Endothelial cell of umbilical vein (primary cell): ENCODE measurements around the gene SYNCRIP. TPM values are rescaled to one million over a fixed set of nuclear protein-coding genes. Genes with fewer than 3 reads are reported as not detected.

Experiments
- BruUV-seq: library from RNA; stranded (reverse); fragments of 400-500 nt; replicated peaks from 2 replicates; lab custom pipeline; 2021; lab: Mats Ljungman, UMichigan
- CTCF ChIA-PET: fragments of 300-600, 350-600 bp; sonication (Branson Sonifier 250); formaldehyde crosslinking; loops from one replicate; lab custom pipeline; 2021; ENCODE audit warnings: antibody characterized with exemption, inconsistent platforms; lab: Charles Lee
- POLR2A ChIA-PET: fragments of 300-600, 350-600 bp; sonication (Branson Sonifier 250); formaldehyde crosslinking; loops from one replicate; lab custom pipeline; 2021; ENCODE audit warnings: antibody characterized with exemption, inconsistent platforms; lab: Charles Lee
- DNase-seq: peaks from one replicate; pipeline ENCODE4 v3.0.0-alpha.2; 2011; ENCODE audit warnings: low read depth, low spot score
- FAIRE-seq: peaks from 2 replicates; lab custom pipeline; 2011; peaks lifted over from hg19 to GRCh38; lab: Jason Lieb, UNC
- H2AFZ ChIP-seq: 2 replicates; pipeline ENCODE4 v1.6.0; 2012; ENCODE audit warnings: low read depth, low read length, control low read depth, inconsistent platforms
- H3K27ac ChIP-seq: 2 replicates; pipeline ENCODE4 v1.5.1; 2011; ENCODE audit warnings: low read depth, mild to moderate bottlenecking, control low read depth, low read length, moderate library complexity; ENCODE audit not compliant: insufficient read depth
- H3K27me3 ChIP-seq, 2 experiments: 2 replicates each; pipeline versions ENCODE4 v1.6.0 to v1.6.1; 2011; ENCODE audit warnings: low read length in 2 of 2, mixed read lengths in 1 of 2; ENCODE audit not compliant: control insufficient read depth in 2 of 2, insufficient read depth in 2 of 2
- H3K36me3 ChIP-seq, 2 experiments: 2 replicates in 1 of 2; 3 replicates in 1 of 2; pipeline ENCODE4 v1.5.1; 2011; ENCODE audit warnings: low read length in 2 of 2, mild to moderate bottlenecking in 1 of 2, moderate library complexity in 1 of 2; ENCODE audit not compliant: control insufficient read depth in 2 of 2, insufficient read depth in 2 of 2; ENCODE audit errors: extremely low read depth in 1 of 2
- H3K4me1 ChIP-seq: 3 replicates; pipeline ENCODE4 v1.5.1; 2011; ENCODE audit warnings: mild to moderate bottlenecking, low read length; ENCODE audit not compliant: control insufficient read depth, insufficient read depth; ENCODE audit errors: extremely low read depth
- H3K4me2 ChIP-seq: 2 replicates; pipeline ENCODE4 v1.6.1; 2011; ENCODE audit warnings: low read length, control low read depth, mixed read lengths; ENCODE audit not compliant: insufficient read depth
- H3K4me3 ChIP-seq, 3 experiments: fragments of 200-600 bp in 1 of 3; sonication (generic), shearing (Covaris generic) in 1 of 3; replicated peaks in 1 of 3; 2 replicates each; pipeline ENCODE4 v1.5.1; 2011 to 2016; ENCODE audit warnings: control low read depth in 3 of 3, low read length in 3 of 3, mild to moderate bottlenecking in 2 of 3, inconsistent platforms in 1 of 3, low read depth in 1 of 3, moderate library complexity in 1 of 3; ENCODE audit not compliant: insufficient read depth in 1 of 3
- H3K79me2 ChIP-seq: 2 replicates; pipeline ENCODE4 v1.6.0; 2012; ENCODE audit warnings: low read length, inconsistent platforms; ENCODE audit not compliant: control insufficient read depth, insufficient read depth
- H3K9ac ChIP-seq: replicated peaks from 2 replicates; pipeline ENCODE3; 2011; ENCODE audit warnings: low read length, control low read depth; ENCODE audit not compliant: insufficient read depth; ENCODE audit errors: extremely low read depth
- H3K9me1 ChIP-seq: replicated peaks from 3 replicates; pipeline ENCODE4 v1.6.0; 2011; ENCODE audit warnings: mild to moderate bottlenecking, low read length; ENCODE audit not compliant: control insufficient read depth, insufficient read depth; ENCODE audit errors: extremely low read depth
- H3K9me3 ChIP-seq: replicated peaks from 2 replicates; pipeline ENCODE4 v1.5.1; 2012; ENCODE audit warnings: low read length, inconsistent platforms; ENCODE audit not compliant: control insufficient read depth, insufficient read depth
- H4K20me1 ChIP-seq: replicated peaks from 2 replicates; pipeline ENCODE3; 2011; ENCODE audit warnings: mild to moderate bottlenecking, low read length; ENCODE audit not compliant: control insufficient read depth, insufficient read depth; ENCODE audit errors: extremely low read depth
- CTCF ChIP-seq, 2 donors: IDR thresholded peaks; 1 replicate in 1 of 2; 2 replicates in 1 of 2; pipeline ENCODE4 v1.5.1; 2011; ENCODE audit warnings: low read length in 2 of 2, mild to moderate bottlenecking in 2 of 2, moderate library complexity in 2 of 2, control low read depth in 1 of 2, inconsistent platforms in 1 of 2, low read depth in 1 of 2; ENCODE audit not compliant: insufficient read depth in 1 of 2; ENCODE audit errors: extremely low read depth in 1 of 2
- EZH2 ChIP-seq: IDR thresholded peaks from 2 replicates; pipeline ENCODE4 v1.6.1; 2012; ENCODE audit warnings: borderline replicate concordance, low read depth, mild to moderate bottlenecking, moderate library complexity, low read length, inconsistent platforms; ENCODE audit not compliant: severe bottlenecking
- FOS ChIP-seq: IDR thresholded peaks from 2 replicates; pipeline ENCODE4 v1.6.1; 2011; ENCODE audit warnings: mild to moderate bottlenecking, low read length, moderate library complexity, borderline replicate concordance; ENCODE audit not compliant: insufficient read depth
- GATA2 ChIP-seq: IDR thresholded peaks from 2 replicates; pipeline ENCODE4 v1.7.0; 2011; ENCODE audit warnings: low read depth, mild to moderate bottlenecking, moderate library complexity, mixed read lengths, low read length; ENCODE audit not compliant: insufficient read length, insufficient read depth
- JUN ChIP-seq: IDR thresholded peaks from 2 replicates; pipeline ENCODE4 v1.6.1; 2011; ENCODE audit warnings: borderline replicate concordance, low read depth; ENCODE audit not compliant: insufficient read length, insufficient read depth
- MAX ChIP-seq: IDR thresholded peaks from 2 replicates; pipeline ENCODE4 v1.6.1; 2011; ENCODE audit not compliant: insufficient read depth, insufficient read length
- MYC ChIP-seq: IDR thresholded peaks from one replicate; pipeline ENCODE4 v1.6.1; 2011; ENCODE audit warnings: mild to moderate bottlenecking, low read depth, low read length
- POLR2A ChIP-seq: IDR thresholded peaks from 2 replicates; pipeline ENCODE4 v1.6.1; 2012; ENCODE audit warnings: low read depth, mild to moderate bottlenecking, control low read depth, low read length
- POLR2AphosphoS5 ChIP-seq: IDR thresholded peaks from 2 replicates; pipeline ENCODE4 v1.6.1; 2012; ENCODE audit warnings: low read depth, mild to moderate bottlenecking, control low read depth, low read length, moderate library complexity; ENCODE audit not compliant: insufficient read depth
- dilution Hi-C: fragments of 300-500 bp; cut with MboI; formaldehyde crosslinking; loops from one replicate; pipeline ENCODE4 v1.15.0; 2019; ENCODE audit warnings: low sequenced_read_pairs; ENCODE audit not compliant: extremely low pct_ligation_motif_present
- intact Hi-C: fragments of 100-400 bp; cut with micrococcal nuclease; formaldehyde crosslinking; loops from one replicate; pipeline ENCODE4 v1.10.0; 2022
- polyA plus RNA-seq, 4 experiments: library from polyadenylated mRNA; depleted of rRNA in 3 of 4; stranded (reverse) in 3 of 4; unstranded in 1 of 4; fragments of >200 nt; gene quantifications; 2 replicates each; pipeline versions ENCODE4 v1.2.1 to v1.2.3, GENCODE V29; 2011 to 2012; ENCODE audit warnings: missing spikeins in 1 of 4
- total RNA-seq: library from RNA; stranded (reverse); gene quantifications from 2 replicates; pipeline ENCODE4 v1.2.3, GENCODE V29; 2021

Gene SYNCRIP
- total and polyA plus RNA-seq, 2 donors (not counting 3 experiments of a cell fraction or from before 2014, with no cell fraction given) = 16.3 to 155 TPM

- no peak for TF ChIP-seq POLR2AphosphoS5
- TF ChIP-seq GATA2 = no peak
- TF ChIP-seq JUN = no peak
- no peak for TF ChIP-seq FOS
- no peak for TF ChIP-seq EZH2
- no peak for TF ChIP-seq CTCF (IDR thresholded peaks at IDR 0.05; ENCODE audit: extremely low read depth in 1 of 2, insufficient read depth in 1 of 2, low read depth in 1 of 2, low read length in 2 of 2)
- TF ChIP-seq MYC = no peak
- no peak for TF ChIP-seq MAX
- no peak for TF ChIP-seq POLR2A
- Histone ChIP-seq H3K4me2 (no peak overlapping the region), H3K9ac (no peak overlapping the region), H3K79me2 (peaks cover 39% of the 10 kb centered on the region), H4K20me1 (peaks cover 3% of the 10 kb centered on the region), H3K9me3 (no peaks in the 10 kb centered on the region), H3K4me3 (no peak overlapping the region), H3K36me3 (peaks cover 20 to 45% of the 10 kb centered on the region in 2 experiments), H3K27me3 (no peaks in the 10 kb centered on the region), H3K9me1 (no peaks in the 10 kb centered on the region), H3K4me1 (no peaks in the 10 kb centered on the region), H2AFZ (no peak overlapping the region), H3K27ac (no peak overlapping the region)
- CTCF ChIA-PET = no interaction called here
- DNase-seq (no peak), FAIRE-seq (no peak)
- intact Hi-C loops (no loop called here), dilution Hi-C loops (no loop called here)
- POLR2A ChIA-PET = no interaction called here
- no TSS peak for BruUV-seq
Measured at GRCh38 chr6:85612690-85613474, 29.8 kb downstream of the SYNCRIP start.
